KOPT-K1 (cell line): Measurements from ENCODE around the gene TAS2R46.
"Not testable (repeated sequence)": the region's sequence is repeated elsewhere in the genome, so short reads cannot be mapped to it uniquely, and the experiment has no call there.

Experiments
- H3K27ac ChIP-seq: fragments of 200-600 bp; sonication (generic); 2 replicates; pipeline ENCODE4 v1.5.1; 2016; ENCODE audit warnings: antibody characterized with exemption, mild to moderate bottlenecking, low read depth, low read length; ENCODE audit not compliant: poor library complexity, severe bottlenecking
- H3K36me3 ChIP-seq: fragments of 200-600 bp; sonication (generic); 2 replicates; pipeline ENCODE4 v1.5.1; 2017; ENCODE audit warnings: antibody characterized with exemption, mild to moderate bottlenecking, low read length, moderate library complexity; ENCODE audit not compliant: insufficient read depth
- H3K9me3 ChIP-seq: fragments of 200-600 bp; sonication (generic); 2 replicates; pipeline ENCODE4 v1.5.1; 2017; ENCODE audit warnings: antibody characterized with exemption, low read length, mild to moderate bottlenecking; ENCODE audit not compliant: insufficient read depth, poor library complexity, severe bottlenecking

Gene TAS2R46

GRCh38 chr12:11062194-11062593 is at the start of gene TAS2R46:
TSS of gene TAS2R46 (minus strand) at chr12:11062294. CDS start at chr12:11062294, 0 bp downstream.
- H3K36me3 ChIP-seq, H3K27ac ChIP-seq, H3K9me3 ChIP-seq: not testable (repeated sequence)

- peaks cover 13% of the 10 kb centered on the region for H3K36me3 ChIP-seq
- not testable (repeated sequence) for H3K27ac ChIP-seq
- H3K9me3 ChIP-seq, result peaks cover 74% of the 10 kb centered on the region
These were observed 49.1 kb upstream of the TAS2R46 start for GRCh38 chr12:11111213-11111612.

GRCh38 chr12:11108862-11109261 is 46.8 kb upstream of the TAS2R46 start:
- Histone ChIP-seq H3K9me3 (peaks cover 58% of the 10 kb centered on the region), H3K36me3 (peaks cover 13% of the 10 kb centered on the region), H3K27ac (no peak overlapping the region)

- Histone ChIP-seq H3K27ac (no peak overlapping the region), H3K9me3 (peaks cover 54% of the 10 kb centered on the region), H3K36me3 (peaks cover 13% of the 10 kb centered on the region)
These were observed 45.6 kb upstream of the TAS2R46 start for GRCh38 chr12:11107719-11108118.

- no peak overlapping the region for H3K27ac ChIP-seq
- peaks cover 41% of the 10 kb centered on the region for H3K9me3 ChIP-seq
- H3K36me3 ChIP-seq, result peaks cover 14% of the 10 kb centered on the region
These were observed 44.2 kb upstream of the TAS2R46 start for GRCh38 chr12:11106288-11106687.

- Histone ChIP-seq H3K27ac (no peak overlapping the region), H3K36me3 (peaks cover 17% of the 10 kb centered on the region), H3K9me3 (peaks cover 37% of the 10 kb centered on the region)
These were observed 43.5 kb upstream of the TAS2R46 start for GRCh38 chr12:11105546-11105945.

- H3K27ac ChIP-seq, H3K36me3 ChIP-seq: not testable (repeated sequence)
- peaks cover 17% of the 10 kb centered on the region for H3K9me3 ChIP-seq
These were observed 32.8 kb upstream of the TAS2R46 start for GRCh38 chr12:11094910-11095309.

- Histone ChIP-seq H3K36me3 (no peaks in the 10 kb centered on the region), H3K9me3 (no peaks in the 10 kb centered on the region), H3K27ac (no peak within 1 kb of the TSS)
These were observed 30.0 kb upstream of the TAS2R46 start, which contains the start of gene TAS2R43 for GRCh38 chr12:11092128-11092527. TSS of gene TAS2R43 (minus strand) at chr12:11092313. CDS start at chr12:11092229, 84 bp downstream.

- Histone ChIP-seq H3K9me3 (no peaks in the 10 kb centered on the region), H3K27ac (no peak overlapping the region), H3K36me3 (no peaks in the 10 kb centered on the region)
These were observed 27.2 kb upstream of the TAS2R46 start for GRCh38 chr12:11089246-11089645.

GRCh38 chr12:11085419-11085818 is 23.3 kb upstream of the TAS2R46 start:
- H3K27ac ChIP-seq, result no peak overlapping the region
- H3K9me3 ChIP-seq, result no peaks in the 10 kb centered on the region
- H3K36me3 ChIP-seq, result no peaks in the 10 kb centered on the region

GRCh38 chr12:11081987-11082386 is 19.9 kb upstream of the TAS2R46 start:
- no peaks in the 10 kb centered on the region for H3K9me3 ChIP-seq

GRCh38 chr12:11078246-11078645 is 16.2 kb upstream of the TAS2R46 start:
- H3K36me3 ChIP-seq, result no peaks in the 10 kb centered on the region
- no peaks in the 10 kb centered on the region for H3K9me3 ChIP-seq
- no peak overlapping the region for H3K27ac ChIP-seq

More at GRCh38 chr12:11081987-11082386, 19.9 kb upstream of the TAS2R46 start:
- no peak overlapping the region for H3K27ac ChIP-seq
- H3K36me3 ChIP-seq, result no peaks in the 10 kb centered on the region

GRCh38 chr12:11075642-11076041 is 13.5 kb upstream of the TAS2R46 start:
- H3K27ac ChIP-seq, result no peak overlapping the region
- no peaks in the 10 kb centered on the region for H3K9me3 ChIP-seq
- no peaks in the 10 kb centered on the region for H3K36me3 ChIP-seq

- Histone ChIP-seq H3K27ac (no peak overlapping the region), H3K36me3 (no peaks in the 10 kb centered on the region), H3K9me3 (no peaks in the 10 kb centered on the region)
These were observed 9.3 kb upstream of the TAS2R46 start for GRCh38 chr12:11071414-11071813.

GRCh38 chr12:11070999-11071398 is 8.9 kb upstream of the TAS2R46 start:
- H3K27ac ChIP-seq, result no peak overlapping the region

GRCh38 chr12:11069854-11070365 is 7.8 kb upstream of the TAS2R46 start:
- Histone ChIP-seq H3K9me3 (no peaks in the 10 kb centered on the region), H3K36me3 (no peaks in the 10 kb centered on the region)

More at GRCh38 chr12:11070999-11071398, 8.9 kb upstream of the TAS2R46 start:
- H3K36me3 ChIP-seq, result no peaks in the 10 kb centered on the region
- no peaks in the 10 kb centered on the region for H3K9me3 ChIP-seq

More at GRCh38 chr12:11069854-11070365, 7.8 kb upstream of the TAS2R46 start:
- no peak overlapping the region for H3K27ac ChIP-seq
